22Rv1 (cell line): ENCODE results near the gene SH3RF3.

Source experiments
- ZFX ChIP-seq: fragments of 450-650 bp; IDR thresholded peaks from 2 replicates; pipeline ENCODE4 v1.6.1; 2017; ENCODE audit warnings: antibody characterized with exemption, borderline replicate concordance
- TF ChIP-seq, protein P1 (sequence below): fragments of 450-650 bp; IDR thresholded peaks from 2 replicates; pipeline ENCODE4 v1.5.1; 2017; ENCODE audit warnings: mild to moderate bottlenecking

DNA sequence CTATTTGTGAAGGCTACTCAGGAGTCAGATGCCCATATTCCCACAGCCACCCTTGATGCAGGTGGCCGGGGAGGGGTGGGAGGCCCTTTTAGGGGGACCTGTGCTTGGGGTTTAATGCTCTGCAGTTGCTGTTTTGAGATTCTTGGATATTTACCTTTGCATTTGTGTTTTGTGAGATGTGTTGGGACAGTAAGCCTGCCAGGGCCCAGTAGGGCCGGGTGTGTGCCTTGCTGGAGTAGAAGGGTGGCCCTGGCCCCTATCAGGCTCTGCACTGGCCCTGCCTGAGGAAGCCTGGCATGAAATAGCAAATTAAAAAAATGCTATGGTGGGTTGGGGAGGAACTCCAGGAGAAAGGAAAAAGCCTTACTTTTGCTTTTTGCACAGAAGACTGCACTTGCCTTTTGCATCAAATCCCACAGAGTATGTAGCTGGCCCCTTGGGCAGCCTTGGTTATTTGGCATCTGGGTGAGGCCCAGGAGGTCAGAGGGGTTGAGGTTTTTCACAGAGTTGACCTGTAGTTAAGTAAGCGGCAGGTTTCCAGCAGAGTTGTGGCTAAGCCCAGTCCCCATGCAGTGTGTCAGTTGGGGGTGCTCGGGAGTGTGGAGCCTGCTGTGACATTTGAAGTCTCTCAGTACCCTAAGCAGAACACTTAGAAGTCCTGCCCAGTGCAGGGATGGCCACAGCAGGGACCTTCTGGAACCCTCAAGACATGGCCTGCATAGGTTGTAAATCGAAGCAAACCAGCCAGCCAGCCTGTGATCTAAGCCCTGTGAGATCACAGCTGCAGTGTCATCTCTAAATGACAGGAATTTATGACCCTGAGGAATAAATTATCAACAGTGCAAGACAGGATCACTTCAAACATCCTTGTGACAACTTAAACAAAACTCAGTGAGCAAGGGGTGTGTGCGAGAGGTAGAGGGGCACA is 68.8 kb downstream of the SH3RF3 start:
- TF ChIP-seq, protein P1, sequence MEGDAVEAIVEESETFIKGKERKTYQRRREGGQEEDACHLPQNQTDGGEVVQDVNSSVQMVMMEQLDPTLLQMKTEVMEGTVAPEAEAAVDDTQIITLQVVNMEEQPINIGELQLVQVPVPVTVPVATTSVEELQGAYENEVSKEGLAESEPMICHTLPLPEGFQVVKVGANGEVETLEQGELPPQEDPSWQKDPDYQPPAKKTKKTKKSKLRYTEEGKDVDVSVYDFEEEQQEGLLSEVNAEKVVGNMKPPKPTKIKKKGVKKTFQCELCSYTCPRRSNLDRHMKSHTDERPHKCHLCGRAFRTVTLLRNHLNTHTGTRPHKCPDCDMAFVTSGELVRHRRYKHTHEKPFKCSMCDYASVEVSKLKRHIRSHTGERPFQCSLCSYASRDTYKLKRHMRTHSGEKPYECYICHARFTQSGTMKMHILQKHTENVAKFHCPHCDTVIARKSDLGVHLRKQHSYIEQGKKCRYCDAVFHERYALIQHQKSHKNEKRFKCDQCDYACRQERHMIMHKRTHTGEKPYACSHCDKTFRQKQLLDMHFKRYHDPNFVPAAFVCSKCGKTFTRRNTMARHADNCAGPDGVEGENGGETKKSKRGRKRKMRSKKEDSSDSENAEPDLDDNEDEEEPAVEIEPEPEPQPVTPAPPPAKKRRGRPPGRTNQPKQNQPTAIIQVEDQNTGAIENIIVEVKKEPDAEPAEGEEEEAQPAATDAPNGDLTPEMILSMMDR = no peak
- no peak for TF ChIP-seq ZFX
